ENCODE results near the gene PSD2.

Gene PSD2

DNA sequence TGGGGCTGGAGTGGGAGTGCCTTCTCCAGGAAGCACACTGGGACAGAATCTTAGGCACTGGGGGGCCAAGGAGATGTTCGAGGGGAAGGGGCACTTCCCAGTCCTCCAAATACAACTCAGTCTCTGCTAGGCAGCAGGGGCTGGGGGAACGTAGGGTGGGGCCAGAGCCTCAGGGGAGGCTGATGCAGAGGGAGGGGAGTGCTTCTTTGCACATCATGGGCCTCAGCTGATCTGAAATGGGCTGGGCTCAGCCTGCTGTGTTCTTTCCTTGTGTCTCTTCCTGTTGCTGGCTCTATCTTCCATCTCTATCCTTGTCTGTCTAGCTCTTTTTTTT is 15.6 kb downstream of the PSD2 start:
- no peak for DNase-seq (ENCODE audit: low read depth)

DNA sequence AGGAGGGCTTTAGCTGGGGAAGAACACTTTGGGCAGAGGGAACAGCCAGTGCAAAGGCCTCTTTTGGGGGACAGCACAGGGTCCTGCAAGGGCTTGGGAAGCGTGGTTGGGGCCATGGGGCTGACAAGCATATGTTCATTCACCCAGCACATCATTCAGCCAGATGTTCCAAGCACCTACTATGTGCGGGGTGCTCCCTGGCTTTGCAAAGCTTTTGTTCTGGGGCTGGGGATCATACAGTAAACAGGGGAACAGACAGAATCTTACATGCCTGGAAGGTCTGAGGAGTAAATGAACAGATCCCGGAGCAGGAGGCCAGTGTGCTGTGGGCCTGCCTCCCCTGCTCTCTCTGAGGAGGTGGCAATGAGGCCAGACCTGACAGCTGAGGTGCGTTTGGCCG is 16.7 kb downstream of the PSD2 start:
- DNase-seq (ENCODE audit: low read depth), result no peak

DNA sequence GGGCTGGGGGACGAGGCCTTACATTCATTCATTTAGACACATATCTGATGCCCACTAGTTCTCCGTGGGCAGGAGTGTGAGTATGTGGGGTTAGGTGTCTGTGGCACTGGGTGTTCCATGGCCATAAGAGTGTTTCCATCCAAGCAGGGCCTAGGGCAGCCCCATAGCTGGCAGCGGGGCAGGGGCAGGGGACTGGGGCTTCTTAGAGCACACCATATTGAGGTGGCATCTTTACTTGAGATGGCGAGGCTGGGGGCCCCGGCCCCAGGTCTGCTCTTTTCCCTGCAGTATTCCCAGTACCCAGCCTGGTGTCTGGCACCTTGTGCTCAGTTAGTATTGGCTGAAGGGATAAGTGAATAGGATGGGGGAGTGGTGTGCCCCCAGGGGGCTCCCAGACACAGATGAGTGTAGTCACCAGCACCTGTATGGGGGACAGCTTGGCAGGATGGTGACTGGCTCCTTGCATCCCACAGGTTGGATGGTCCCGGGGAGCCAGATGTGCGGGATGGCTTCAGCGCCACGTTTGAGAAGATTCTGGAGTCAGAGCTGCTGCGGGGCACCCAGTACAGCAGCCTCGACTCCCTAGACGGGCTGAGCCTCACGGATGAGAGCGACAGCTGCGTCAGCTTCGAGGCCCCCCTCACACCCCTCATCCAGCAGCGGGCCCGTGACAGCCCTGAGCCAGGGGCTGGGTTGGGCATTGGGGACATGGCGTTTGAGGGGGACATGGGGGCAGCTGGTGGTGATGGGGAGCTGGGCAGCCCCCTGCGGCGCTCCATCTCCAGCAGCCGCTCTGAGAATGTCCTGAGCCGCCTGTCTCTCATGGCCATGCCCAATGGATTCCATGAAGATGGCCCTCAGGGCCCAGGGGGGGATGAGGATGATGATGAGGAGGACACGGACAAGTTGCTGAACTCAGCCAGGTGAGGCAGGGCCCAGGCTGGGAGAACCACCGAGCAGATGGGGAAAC is 17.5 kb downstream of the PSD2 start:
- no peak for DNase-seq (ENCODE audit: low read depth)

- no peak for DNase-seq (ENCODE audit: low read depth)
Measured at GRCh38 chr5:139814191-139814601, 18.6 kb downstream of the PSD2 start.

DNA sequence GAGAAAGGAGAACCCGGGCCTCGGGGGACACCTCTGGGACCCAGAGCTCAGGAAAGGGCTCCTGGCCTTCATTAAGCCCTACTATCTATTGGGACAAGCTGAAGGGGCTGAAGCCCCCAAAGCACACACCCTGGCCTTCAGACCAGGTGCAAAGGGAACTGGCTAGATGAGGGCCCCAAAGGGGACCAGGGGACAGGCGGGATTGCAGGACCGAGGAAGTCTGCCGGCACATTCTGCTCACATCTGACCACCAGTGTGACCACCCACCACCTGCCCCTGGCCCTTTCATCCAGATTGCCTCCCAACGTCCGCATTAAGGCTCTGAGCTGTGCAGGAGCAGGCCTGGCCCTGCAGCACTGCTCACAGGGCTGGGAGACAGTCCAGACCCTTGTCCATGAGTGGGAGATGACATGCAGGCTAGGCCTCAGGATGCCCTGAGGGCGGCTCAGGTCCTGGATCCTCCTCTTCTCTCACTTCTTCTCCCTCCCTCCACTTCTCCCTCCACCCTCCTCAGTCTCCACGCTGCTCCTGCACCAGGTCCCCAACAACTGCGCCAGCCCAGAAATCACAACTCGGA is 19.2 kb downstream of the PSD2 start:
- no peak for DNase-seq (ENCODE audit: low read depth)

- DNase-seq (ENCODE audit: low read depth), result no peak
Measured at GRCh38 chr5:139816566-139816965, 21.0 kb downstream of the PSD2 start.

DNA sequence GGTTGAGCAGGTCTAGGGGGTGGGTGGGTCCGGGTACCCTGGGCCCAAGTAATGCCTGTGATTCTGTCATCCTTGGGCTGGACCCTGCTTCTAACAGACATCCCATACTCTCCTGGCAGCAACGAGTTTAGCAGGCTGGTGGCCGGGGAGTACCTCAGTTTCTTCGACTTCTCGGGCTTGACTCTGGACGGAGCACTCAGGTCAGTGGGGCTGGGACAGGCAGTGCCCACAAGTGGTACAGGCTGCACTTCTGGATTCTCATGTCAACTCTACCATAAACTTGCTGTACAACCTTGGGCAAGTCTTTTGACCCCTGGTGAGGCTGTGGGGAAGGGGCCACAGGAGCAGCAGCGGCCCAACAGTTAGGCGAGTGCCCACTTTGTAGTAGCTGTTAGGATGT is 21.8 kb downstream of the PSD2 start:
- no peak for DNase-seq (ENCODE audit: low read depth)

DNA sequence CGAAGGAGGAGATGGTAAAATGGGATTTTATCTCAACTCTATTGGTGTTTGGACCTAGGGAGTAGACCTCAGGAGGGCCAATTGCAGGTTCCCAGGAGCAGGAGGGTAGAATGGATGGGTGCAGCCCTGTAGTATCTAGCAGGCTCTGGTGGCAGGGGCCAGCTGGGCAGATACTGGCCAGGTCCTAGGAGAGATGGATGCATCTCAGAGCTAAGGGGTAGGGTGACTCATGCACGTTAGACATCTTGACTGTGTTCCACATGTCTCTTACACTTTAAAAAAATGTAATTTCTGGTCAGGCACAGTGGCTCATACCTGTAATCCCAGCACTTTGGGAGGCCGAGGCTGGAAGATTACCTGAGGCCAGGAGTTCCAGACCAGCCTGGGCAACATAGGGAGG is 22.4 kb downstream of the PSD2 start:
- no peak for DNase-seq (ENCODE audit: low read depth)

GRCh38 chr5:139820130-139820529 is 24.5 kb downstream of the PSD2 start:
- DNase-seq (ENCODE audit: low read depth), result no peak

GRCh38 chr5:139820606-139821005 is 25.0 kb downstream of the PSD2 start:
- no peak for DNase-seq (ENCODE audit: low read depth)

DNA sequence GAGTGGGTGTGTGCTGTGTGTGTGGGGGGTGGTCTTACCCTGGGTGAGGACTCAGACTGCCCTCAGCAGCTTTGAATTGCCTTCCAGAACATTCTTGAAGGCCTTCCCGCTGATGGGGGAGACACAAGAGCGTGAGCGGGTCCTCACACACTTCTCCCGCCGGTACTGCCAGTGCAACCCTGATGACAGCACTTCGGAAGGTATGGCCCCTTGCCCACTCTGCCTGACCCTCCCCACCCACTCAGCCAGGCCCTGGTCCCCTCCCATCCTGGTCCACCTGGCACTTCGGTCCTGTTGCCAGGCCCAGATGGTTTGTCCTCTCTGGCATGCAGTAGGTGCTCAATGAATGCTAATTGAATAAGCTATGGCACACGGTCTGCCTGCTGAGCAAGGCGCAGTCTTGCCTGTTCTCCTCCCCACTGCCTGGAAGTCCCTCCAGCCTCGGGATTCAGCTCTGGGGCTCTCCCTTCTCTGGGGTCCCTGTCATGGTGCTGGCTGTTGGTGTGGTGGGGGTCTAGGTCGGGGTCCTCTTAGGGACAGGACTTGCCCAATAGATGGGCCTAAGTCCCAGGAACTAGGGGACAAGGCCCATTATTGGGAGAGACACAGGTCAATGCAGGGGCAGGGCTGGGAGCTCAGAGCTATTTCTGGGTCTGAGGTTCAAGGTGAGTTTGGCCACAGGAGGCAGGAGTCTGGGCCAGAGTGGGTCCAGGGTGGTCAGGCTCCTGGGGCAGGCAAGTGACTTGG is 26.4 kb downstream of the PSD2 start:
- no peak for DNase-seq (ENCODE audit: low read depth)

- no peak for DNase-seq (ENCODE audit: low read depth)
Measured at GRCh38 chr5:139822553-139823425, 27.2 kb downstream of the PSD2 start.

- DNase-seq (ENCODE audit: low read depth), result no peak
Measured at GRCh38 chr5:139823757-139824355, 28.2 kb downstream of the PSD2 start.

GRCh38 chr5:139825690-139826089 is 30.1 kb downstream of the PSD2 start:
- no peak for DNase-seq (ENCODE audit: low read depth)

DNA sequence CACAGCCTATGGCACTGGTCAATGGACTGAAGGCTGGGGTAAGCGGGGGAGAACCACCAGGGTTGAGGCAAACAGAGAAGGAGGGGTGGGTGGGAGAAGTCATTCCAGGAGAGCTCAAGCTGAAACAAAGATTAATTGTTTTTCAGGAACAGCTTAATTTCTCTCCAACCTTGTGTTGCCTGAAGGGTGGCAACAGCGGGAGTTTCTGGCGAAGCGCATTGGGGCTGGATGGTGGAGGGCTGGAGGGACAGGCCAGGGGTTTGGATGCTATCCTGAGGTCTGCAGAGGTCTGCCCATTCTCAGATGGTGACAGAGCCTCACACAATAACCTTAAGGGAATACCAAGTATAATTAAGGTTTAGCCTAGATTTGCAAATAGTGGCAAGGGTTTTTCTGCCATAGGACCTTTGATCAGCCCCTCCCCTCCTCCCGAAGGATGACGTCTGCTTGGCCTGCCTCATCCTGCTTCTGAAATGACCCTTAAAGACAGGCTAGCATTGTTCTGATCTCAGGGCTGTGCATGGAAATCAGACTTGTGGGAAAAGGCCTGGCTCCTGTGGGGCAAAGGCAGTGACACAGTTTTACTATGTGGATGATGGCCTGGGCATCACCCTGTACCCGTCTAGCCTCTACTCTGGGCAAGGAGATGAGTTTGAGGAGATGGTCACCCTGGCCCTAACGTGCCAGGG is 32.7 kb downstream of the PSD2 start:
- DNase-seq (ENCODE audit: low read depth), result no peak

- DNase-seq (ENCODE audit: low read depth), result no peak
Measured at GRCh38 chr5:139829471-139829870, 33.9 kb downstream of the PSD2 start.

- DNase-seq (ENCODE audit: low read depth), result no peak
Measured at GRCh38 chr5:139831624-139832023, 36.0 kb downstream of the PSD2 start.

- no peak for DNase-seq (ENCODE audit: low read depth)
Measured at GRCh38 chr5:139833525-139833924, 37.9 kb downstream of the PSD2 start.

DNA sequence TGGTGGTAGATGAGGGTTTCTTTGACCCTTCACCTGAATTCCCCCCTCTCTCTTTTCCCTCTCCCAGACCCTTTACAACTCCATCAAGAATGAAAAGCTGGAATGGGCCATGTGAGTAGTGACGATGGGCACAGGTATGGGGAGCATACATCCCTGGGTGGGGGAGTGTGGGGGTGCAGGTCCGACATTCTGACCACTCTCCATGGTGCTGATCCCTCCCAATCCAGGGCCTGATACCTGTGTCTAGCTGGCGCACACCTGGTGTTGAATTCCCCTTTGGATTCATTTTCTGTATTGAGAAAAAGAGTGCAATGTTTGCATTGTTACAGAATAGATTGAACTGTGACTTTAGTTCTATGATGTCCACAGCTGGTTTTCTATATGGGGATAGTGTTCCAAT is 40.0 kb downstream of the PSD2 start:
- no peak for DNase-seq (ENCODE audit: low read depth)

- DNase-seq (ENCODE audit: low read depth), result no peak
Measured at GRCh38 chr5:139836469-139837208, 41.0 kb downstream of the PSD2 start.
